ENCODE results near the gene TNFSF9.

DNA sequence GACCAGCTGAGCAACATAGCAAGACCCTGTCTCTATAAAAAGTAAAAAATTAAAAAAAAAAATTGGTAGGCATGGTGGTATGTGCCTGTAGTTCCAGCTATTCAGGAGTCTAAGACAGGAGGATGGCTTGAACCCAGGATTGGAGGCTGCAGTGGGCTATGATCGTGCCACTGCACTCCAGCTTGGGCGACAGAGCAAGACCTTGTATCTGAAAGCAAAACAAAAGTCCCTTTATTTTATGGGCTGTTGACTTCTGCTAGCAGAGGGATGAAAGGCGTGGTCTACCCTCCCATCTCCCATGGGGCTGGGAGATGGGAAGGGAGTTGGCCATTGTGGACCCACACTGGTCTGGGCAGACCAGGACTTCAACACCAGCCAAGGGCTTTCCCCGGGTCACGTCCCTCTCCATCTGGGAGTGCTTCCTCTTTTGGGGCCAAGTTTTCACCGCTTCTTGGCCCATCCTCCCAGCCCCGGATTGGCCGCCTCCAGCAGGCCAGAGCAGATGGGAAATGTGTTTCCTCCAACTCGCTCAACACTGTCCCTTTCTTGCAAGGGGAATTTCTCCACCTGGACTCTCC is 2.2 kb upstream of the TNFSF9 start:
- TF ChIP-seq, protein P1, sequence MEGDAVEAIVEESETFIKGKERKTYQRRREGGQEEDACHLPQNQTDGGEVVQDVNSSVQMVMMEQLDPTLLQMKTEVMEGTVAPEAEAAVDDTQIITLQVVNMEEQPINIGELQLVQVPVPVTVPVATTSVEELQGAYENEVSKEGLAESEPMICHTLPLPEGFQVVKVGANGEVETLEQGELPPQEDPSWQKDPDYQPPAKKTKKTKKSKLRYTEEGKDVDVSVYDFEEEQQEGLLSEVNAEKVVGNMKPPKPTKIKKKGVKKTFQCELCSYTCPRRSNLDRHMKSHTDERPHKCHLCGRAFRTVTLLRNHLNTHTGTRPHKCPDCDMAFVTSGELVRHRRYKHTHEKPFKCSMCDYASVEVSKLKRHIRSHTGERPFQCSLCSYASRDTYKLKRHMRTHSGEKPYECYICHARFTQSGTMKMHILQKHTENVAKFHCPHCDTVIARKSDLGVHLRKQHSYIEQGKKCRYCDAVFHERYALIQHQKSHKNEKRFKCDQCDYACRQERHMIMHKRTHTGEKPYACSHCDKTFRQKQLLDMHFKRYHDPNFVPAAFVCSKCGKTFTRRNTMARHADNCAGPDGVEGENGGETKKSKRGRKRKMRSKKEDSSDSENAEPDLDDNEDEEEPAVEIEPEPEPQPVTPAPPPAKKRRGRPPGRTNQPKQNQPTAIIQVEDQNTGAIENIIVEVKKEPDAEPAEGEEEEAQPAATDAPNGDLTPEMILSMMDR (IDR thresholded peaks at IDR 0.05), result no peak
- TF ChIP-seq POLR2A (IDR thresholded peaks at IDR 0.05), result no peak

All from heart left ventricle (tissue), 13 donors.